T-helper 9 cell (primary cell): Measurements from ENCODE around the gene DNAH8.

Source experiments
- DNase-seq: peaks from one replicate; pipeline ENCODE4 v3.0.0-alpha.2; 2020

The DNAH8 gene

DNA sequence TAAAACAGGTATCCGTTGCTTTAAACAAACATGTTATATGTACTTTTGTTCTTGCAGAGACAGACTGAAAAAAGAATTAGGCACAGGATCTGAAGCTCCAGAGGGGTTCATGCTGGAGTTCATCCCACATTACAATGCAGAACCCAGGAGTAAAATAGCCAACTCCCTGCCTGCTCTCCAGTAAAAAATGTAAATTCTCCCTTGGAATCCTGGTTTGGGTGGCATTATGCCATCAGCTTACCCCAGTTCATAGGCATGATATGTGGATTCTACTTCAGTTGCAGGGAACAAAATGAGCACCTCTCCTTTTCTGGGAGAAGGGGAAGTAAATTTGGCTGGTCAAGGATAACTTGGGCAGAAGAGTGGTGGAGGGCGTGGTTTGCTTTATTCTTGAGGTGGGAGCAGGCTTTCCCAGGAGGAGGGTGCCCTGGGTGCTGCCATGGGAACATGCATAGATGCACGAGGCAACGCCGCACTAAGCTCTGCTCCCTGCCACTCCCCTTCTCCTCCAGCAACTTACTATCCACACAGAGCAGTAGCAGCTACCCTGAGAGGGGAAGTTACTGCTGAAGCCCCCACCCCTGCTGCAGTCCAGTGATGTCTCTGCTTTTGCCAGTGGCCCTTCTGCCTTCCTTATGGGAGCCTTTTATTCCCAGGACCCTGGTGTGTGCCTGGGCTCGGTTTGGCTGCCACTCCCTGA is 261.8 kb downstream of the DNAH8 start:
- no peak for DNase-seq

DNA sequence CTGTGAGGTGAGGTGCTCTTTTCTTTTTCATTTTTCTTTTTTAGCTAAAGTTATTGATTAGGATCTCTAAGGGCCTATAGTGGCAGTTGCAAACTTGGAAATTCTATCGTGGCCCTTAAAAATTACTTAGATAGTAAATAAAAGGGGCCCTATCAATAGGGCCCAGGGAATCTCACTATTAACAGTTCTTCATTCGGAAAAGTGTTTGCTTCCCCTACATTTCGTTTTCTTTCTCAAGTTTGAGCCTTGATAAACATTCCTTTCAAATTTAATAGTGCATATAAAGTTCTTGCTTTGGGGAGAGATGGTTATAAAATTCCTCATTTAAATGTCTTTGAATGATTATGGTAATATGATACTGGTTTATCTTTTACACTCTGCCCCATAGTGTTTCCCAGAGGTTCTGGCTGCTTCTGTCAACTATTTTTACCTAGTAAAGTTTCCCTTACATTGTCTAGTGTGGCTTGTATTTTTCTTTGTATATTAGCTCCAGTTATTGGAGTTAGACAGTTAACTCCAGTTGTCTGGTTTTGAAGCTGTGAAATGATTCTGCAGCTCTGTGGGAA is 263.1 kb downstream of the DNAH8 start:
- DNase-seq, result no peak

DNA sequence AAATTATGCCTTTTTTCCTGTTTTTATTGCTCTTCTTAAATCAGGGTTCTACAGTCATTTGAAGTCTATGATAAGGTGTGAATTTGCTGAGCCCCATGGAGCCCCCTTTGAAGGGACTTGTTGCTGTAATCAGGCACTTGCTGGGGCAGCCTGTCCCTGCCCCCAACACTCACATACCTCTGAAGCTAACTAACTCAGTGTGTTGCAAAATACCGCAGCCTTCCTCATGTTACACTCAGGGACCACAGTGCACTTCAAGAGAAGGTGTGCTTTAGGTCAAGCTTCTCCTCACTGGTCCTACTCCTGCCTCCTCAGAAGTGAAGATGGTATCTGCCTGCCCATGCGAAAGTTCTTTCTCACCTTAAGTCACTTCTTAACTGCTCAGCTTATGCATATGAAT is 267.4 kb downstream of the DNAH8 start:
- no peak for DNase-seq

DNA sequence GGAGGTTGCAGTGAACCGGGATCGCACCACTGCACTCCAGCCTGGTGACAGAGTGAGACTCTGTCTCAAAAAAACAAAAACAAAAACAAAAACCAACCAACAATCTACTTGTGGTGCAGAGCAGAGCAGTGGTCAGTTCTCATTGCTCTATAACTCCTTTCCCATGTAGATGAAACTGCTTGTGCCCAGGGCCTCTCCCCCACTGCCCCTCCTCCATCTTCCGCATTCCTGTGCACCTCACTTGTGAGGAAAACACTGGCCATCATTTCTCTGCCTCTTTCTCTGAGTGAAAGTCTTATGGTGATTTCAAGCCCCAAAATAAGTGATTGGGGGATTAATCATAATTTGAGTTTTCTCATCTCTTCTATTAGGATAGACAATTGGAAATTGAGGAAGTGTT is 269.6 kb downstream of the DNAH8 start:
- no peak for DNase-seq

DNA sequence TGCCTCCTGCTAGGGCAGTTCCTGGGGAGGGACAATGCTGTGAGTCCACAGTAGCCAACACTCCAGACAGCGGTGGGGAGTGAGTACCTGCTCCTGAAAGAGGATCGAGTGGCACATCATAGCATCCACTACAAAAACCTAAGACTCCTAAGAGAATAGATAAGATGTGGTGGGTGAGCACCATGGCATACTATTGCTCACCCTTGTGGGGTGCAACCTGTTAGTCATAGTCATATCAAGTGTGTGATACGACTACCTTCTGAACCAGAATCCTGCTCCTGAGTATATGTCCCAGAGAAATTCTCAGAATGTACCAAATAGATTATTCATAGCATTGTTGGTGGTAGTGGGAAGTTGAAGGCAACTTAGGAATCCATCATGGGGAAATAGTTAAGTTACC is 270.7 kb downstream of the DNAH8 start:
- DNase-seq, result no peak

DNA sequence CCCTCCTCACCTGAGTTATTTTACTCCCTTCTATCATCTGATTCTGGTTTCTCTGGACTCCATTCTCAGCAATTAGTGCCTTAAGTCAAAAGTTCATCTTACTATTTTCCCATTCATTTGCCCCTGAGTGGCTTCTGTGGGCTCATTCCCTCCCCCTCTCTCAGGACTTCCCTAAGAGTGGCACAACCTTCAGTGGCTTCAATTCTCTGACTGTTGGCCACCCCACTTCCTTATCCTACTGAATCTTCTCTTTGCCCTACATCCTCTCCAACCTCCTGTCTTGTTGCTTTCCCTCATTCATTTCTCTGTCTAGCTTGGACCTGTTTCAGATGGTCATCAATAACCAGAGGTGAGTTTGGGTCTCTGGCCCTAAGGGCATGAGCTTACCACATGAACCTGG is 272.4 kb downstream of the DNAH8 start:
- no peak for DNase-seq

DNA sequence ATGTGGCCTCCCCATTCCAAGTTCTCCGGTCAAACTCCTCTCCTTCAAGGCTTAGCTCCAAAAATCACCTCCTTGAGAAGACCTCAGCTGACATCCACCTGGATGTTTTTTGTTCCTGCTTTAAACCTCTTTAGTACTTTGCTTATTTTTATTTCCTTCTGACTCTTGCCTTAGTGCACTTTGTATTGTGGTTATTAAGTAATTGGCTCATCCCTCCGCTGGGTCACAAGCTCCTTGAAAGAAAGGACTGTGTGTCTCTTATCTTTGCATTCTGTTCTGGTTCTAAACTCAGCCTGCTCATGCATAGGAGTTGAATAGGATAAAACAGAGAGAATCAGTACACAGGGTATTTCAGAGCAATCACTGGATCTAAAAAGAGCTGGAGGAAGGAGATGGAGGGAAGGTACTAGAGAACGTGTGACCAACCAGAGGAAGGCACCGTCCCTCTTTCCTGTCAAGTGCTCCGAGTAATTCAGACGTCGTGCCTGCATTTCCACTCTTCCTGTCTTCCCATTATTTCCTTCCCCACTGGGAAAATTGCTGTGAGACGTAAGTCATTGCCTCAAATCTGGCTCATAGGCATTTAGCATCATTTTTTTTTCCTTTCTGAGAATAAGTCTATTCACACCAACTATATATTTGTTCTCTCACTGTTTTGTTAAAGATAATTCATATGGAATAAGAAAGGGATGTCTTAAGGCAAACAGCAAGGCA is 273.8 kb downstream of the DNAH8 start:
- no peak for DNase-seq

DNA sequence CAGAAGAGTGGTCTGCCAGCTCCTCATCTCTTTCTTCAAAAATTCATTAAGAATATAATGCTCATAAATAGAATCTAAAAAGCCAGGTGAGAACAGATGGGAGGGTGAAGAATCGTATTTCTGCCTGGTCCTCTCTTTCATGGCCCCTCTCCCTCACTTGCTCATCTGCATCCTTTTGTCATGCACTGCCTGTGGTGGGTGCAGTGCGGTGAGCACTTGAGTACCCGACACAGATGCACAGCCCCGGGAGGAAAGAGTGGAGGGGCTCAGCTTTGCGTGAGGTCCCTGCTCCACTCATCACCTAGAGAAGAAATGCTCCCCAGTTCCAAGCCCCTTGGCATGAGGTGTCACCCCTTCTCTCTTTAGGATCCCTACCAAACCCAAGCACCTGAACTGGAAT is 275.4 kb downstream of the DNAH8 start:
- no peak for DNase-seq

DNA sequence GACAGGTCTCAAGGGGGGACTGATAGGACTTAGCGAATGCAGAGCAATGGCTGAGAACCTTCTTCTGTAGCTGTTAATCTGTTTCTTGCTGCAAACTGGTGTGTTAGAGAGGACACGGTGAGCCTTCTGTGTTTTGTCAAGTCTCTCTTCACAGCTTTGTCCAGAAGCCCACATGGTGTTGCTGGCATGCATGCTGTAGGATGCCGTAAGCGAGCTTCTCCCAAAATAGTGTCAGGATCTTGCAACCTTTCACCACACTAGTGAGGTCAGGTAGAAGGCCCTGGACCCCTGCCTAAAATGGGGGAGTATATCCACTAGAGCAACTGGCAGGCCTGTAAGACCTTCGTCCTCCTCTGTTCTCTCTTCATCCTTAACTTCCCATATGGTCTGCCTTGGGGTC is 281.6 kb downstream of the DNAH8 start:
- no peak for DNase-seq

DNA sequence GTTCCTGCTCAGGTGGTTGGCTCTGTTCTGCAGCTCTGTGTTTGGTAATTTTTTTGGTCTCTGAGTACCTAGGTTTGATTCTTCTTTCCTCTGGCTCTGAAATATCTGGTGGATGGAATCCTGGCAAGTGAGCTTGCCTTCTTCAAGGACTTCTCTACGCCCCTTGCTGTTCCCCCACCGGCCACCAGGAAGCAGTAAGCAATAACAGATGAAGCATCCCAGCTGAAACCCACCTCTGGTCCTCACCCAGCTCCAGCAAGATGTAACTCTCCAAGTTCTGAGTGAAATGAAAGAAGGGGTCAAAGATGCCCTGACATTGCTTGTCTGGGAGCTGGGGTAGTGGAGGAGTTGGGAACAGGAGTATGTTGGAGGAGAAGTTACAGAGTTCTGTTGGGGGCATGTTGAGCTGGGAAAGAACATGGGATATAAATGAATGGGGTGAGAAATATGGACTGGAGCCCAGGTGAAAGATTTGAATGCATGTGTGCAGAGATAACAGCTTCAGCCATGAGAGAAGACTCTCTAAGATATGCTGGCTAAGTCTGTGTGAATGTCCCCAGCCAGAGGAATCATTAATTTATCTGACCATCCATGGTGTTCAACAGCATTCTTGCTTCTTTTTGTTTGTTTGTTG is 282.1 kb downstream of the DNAH8 start:
- peak; percentile 6 for DNase-seq

DNA sequence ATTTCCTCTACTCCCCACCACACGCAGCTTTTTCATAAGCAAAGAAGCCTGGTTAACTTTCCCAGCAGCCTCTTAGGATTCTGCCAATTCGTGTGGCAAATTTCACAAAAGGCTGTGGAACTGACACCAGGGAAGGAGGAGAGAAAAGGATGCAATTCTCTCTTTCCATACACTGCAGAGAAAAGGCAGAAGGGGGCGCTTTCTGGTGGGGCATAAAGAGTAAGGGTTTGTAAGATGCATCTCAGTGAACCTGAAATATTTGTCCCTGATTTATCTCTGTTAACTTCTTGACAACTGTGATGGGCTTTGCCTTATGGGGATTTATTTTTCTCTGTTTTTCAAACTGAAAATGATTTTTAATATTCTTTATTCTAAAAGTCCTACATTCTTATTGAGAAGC is 288.0 kb downstream of the DNAH8 start:
- no peak for DNase-seq

DNA sequence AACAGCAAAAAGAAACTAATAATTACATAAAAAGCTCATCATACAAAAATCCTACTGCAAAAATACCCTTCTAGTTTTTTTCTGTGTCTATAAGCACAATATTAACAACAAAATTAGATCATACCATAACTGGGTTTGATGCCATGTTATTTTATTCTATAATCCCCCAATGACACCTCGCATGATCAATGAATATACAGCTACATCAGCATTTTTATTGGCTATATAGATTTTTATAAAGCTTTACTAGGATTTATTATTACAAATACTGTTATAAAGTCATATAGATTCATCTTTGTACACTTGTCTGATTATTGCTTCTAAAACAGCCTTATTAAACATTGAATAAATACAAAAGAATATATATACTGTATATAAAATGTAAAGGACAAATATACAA is 288.4 kb downstream of the DNAH8 start:
- no peak for DNase-seq

DNA sequence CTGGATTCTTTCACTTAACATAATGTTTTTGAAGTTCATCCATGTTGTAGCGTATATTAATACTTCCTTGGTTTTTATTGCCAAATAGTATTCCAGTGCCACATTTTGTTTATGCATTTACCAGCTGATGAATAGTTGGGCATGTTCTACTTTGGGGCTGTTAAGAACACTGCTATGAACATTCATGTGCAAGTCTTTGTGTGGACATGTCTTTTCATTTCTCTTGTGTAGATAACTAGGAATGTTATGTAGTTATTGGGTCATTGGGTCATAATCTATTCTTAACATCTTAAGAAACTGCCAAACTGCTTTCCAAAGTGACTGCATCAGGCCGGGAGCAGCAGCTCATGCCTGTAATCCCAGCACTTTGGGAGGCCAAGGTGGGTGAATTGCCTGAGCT is 289.7 kb downstream of the DNAH8 start:
- DNase-seq, result no peak

DNA sequence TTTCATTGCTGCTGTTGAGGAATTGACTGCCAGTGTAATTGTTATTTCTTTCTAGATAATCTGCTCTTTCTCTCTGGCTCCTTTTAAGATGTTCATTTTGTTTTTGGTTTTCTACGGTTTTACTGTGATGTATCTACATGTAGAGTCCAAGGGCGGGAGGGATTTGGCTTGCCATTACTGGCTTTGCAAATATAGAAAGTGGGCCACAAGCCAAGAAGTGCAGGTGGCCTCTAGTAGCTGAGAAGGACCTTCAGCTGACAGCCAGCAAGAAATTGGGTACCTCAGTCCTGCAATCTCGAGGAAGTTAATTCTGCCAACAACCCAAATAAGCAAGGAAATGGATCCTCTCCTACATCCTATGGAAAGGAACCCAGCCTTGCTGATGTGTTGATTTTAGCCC is 290.7 kb downstream of the DNAH8 start:
- no peak for DNase-seq

DNA sequence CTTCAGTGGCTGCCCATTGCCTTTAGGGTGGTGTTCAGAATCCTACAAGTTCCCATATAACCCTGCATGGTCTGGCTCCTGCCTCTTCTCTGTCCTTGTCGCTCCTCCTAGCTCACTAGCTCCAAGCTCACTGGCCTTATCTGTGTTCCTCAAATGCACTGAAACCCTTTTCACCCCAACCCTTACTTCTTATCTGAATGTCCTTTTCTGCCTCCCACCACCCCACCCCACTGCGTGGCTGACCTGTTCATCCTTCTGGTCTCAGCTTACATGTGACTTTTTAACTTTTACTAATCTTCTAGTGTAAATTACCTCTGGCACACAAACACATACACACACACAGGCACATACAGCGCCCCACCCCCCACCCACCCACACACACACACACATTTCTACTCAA is 292.5 kb downstream of the DNAH8 start:
- no peak for DNase-seq

DNA sequence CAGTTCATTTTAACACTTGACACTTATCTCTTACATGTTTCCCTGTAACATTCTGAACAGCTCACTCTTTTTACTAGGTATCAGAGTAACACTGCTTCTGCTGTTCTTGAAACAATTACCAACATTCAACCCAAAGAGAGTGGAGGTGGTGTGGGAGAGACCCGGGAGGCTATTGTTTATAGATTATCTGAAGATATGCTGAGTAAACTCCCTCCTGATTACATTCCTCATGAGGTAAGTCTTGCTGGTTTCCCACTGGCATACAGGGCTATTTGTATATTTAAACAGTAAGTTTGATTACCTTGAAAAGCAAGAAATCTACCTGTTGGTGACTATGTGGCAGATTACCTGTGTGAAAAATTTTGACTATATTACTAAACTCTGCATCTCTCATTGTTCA is 293.6 kb downstream of the DNAH8 start:
- DNase-seq, result no peak

DNA sequence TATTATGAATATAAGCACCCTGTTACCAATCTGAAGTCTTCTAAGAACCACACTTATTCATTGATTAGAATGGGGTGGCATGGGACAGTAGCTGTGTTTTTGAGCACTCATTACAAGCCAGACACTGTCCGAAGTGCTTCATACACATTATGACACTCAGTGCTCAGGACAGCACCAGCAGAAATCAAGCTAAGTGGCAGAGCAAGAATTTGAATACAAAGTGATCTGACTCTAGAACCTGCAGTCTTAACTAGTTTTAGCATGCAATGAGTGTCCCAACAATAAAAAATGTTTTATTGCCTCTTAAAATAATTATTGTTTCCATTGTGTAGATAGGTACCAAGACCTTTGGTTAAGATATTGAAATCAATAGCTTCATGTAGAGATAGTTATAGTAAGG is 294.4 kb downstream of the DNAH8 start:
- DNase-seq, result no peak

DNA sequence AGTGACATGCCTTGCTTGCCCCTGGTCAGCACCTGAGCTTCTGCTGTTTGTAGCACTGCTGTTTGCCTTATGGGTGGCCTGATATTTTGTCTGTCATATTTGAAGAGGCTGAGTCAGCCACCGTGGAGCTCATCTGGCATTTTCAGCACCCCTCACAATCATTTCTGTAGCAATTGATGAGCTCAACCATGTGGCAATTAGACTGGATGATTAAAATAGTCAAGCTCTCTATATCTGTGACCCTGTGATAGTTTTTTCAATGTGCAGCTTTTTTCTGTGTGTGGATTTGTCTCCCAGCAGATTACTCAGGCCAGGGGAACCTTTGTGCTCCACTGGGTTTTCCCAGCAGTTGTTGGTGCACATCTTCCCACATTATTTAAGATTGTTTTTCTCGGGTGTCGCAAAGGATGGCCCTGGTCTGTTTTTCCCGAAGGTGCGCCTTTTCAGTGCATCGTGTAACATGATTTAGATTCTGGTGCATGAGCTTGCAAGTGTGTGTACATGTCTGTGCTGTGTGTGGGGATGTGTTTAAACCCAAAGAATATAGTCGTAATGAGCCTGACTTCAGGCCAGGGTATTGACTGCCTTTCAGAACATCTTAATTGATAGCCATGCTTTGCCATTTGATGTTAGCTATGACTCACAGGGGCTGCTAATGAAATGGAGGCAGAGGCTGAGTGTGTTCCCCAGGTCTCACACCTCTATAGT is 301.9 kb downstream of the DNAH8 start:
- no peak for DNase-seq

DNA sequence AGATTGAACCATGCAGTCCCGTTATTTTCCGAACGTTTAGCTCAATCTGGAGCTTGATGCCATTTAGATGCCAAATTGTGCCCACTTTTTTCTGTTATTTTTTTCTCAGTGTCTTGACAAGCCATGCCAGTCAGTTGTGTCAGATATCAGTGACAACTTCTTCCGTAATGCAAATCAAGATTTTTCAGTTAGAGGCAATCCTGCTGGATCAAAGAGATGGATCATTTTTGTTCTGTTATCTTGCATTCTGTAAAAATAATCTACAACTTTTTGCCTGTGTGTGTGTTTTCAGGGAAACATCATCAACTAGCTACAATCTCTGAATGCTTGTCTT is 302.4 kb downstream of the DNAH8 start:
- DNase-seq, result no peak

DNA sequence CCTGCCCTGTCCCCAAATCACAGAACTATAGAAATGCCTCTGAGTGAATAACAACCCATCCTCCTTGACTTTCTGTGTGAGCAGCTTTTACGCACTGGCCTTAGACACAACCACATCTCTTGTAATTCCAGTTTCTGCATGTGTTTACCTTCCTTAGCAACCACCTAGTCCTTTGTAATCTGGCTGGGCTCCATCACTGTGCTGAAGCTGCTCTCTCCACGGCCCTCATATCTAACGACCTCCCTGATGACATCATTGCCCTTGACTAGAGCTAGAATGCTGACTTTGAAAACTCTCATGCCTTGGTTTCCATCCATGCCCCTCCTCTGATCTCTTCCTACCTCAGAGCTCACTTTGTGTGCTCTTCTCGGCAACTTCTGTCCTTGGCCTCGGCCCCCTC is 303.0 kb downstream of the DNAH8 start:
- DNase-seq, result no peak

DNA sequence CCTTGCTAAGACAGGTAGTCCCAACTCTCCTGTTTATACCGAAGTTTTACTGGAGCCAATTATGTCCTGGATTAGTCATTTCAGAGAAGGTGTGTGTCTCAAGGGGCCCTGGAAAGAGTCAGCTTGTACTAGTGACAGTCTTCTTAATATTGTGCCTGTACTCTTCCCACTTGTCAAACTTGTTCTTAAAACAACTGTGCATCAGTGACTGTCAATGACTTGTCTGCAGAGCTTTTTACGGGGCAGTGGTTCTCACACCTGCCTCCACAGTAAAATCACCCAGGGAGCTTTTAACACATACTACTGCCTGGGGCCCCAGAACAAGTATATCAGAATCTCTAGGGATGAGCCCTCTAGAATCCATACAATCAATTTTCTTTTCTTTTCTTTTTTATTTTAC is 305.0 kb downstream of the DNAH8 start:
- no peak for DNase-seq

DNA sequence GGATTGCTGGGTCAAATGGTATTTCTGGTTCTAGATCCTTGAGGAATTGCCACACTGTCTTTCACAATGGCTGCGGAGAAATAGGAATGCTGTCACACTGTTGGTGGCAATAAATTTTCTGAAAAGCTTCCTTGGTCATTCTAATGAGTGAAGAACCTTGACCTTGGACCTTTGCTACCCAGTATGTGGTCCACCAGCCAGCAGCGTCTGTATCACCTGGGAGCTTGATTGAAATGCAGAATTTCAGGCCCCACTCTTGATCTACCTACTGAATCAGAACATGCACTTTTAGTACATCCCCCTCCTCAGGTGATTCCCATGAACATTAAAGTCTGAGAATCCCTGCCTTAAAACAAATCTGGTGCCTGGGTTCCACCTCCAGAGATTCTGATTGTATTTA is 305.9 kb downstream of the DNAH8 start:
- DNase-seq, result no peak

DNA sequence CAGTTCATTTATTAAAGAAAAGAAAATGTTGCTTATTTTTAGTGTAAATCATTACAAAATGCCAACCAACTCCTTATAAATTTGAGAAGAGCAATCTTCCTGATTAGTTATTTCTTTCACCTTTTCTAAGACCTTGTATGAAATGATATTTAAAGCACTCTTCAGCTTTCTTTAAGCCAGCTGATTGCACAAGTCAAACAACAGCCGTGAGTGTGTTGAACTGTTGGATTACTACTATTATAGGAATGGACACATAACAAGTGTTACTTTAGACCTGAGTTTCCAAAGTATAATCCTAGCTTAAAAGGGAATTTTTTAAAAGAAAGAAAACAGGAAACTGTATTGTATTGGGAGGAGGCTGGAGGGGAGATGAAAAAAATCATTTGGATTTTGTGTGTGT is 306.7 kb downstream of the DNAH8 start:
- DNase-seq, result no peak

DNA sequence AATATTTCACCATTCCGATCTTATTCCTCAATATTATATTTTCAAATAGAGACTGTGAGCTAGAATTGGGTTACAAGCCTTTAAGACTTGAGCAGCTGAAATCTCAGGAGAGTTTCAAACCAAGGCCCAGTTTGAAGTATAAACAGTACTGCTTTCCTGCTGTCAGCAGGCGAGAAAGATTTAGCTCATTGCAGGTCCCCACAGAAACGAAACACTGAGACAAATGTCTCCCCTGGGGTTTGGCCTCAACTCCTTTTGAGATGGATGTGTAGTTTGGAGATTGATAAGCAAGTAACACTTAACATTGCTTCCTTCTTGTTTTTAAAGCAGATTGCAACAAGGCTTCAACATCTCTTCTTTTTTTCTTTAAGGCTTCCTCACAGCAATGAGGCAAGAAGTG is 311.1 kb downstream of the DNAH8 start:
- no peak for DNase-seq
